GM23338 (cell line): Measurements from ENCODE around the gene PTF1A. TPM values are rescaled to one million over a fixed set of nuclear protein-coding genes. Genes with fewer than 3 reads are reported as not detected.

Experiments
- ATAC-seq: fragments of 200-7000 bp; cut with Tn5 transposase; 3 replicates; pipeline ENCODE4 v1.9.1; 2020
- DNase-seq: peaks from one replicate; pipeline ENCODE4 v3.0.0-alpha.2; 2015; ENCODE audit warnings: low spot score
- H2AFZ ChIP-seq: fragments of 200-600 bp; sonication (generic); 2 replicates; pipeline ENCODE4 v1.8.0; 2016; ENCODE audit warnings: antibody characterized with exemption, mild to moderate bottlenecking, moderate library complexity
- H3F3A ChIP-seq: fragments of 200-600 bp; sonication (generic); replicated peaks from 2 replicates; pipeline ENCODE4 v1.8.0; 2017; ENCODE audit warnings: antibody characterized with exemption, mixed run types, low read depth
- H3K27ac ChIP-seq: fragments of 200-600 bp; sonication (generic); 2 replicates; pipeline ENCODE4 v1.6.1; 2016; ENCODE audit warnings: low read depth
- H3K27me3 ChIP-seq: fragments of 200-600 bp; sonication (generic); 2 replicates; pipeline ENCODE4 v1.8.0; 2016; ENCODE audit warnings: mild to moderate bottlenecking, mixed run types, moderate library complexity; ENCODE audit not compliant: insufficient read depth
- H3K36me3 ChIP-seq: fragments of 200-600 bp; sonication (generic); 2 replicates; pipeline ENCODE4 v1.8.0; 2016; ENCODE audit warnings: mild to moderate bottlenecking; ENCODE audit not compliant: insufficient read depth
- H3K4me1 ChIP-seq: fragments of 200-600 bp; sonication (generic); 2 replicates; pipeline ENCODE4 v1.8.0; 2016; ENCODE audit warnings: mild to moderate bottlenecking, moderate library complexity; ENCODE audit not compliant: insufficient read depth
- H3K4me2 ChIP-seq: fragments of 200-600 bp; sonication (generic); 2 replicates; pipeline ENCODE4 v1.7.1; 2017; ENCODE audit warnings: mixed run types
- H3K4me3 ChIP-seq: fragments of 200-600 bp; sonication (generic); 2 replicates; pipeline ENCODE4 v1.6.1; 2016; ENCODE audit warnings: mixed run types
- H3K79me2 ChIP-seq: fragments of 200-600 bp; sonication (generic); replicated peaks from 2 replicates; pipeline ENCODE4 v1.8.0; 2017; ENCODE audit warnings: mild to moderate bottlenecking; ENCODE audit not compliant: insufficient read depth
- H3K9me2 ChIP-seq: fragments of 200-600 bp; sonication (generic); 2 replicates; pipeline ENCODE4 v1.8.0; 2017; ENCODE audit not compliant: insufficient read depth
- H4K20me1 ChIP-seq: fragments of 200-600 bp; sonication (generic); replicated peaks from 2 replicates; pipeline ENCODE4 v1.8.0; 2017; ENCODE audit warnings: mild to moderate bottlenecking; ENCODE audit not compliant: insufficient read depth
- H3K27ac Mint-ChIP-seq: 2 replicates; pipeline ENCODE4 v1.8.0; 2020; ENCODE audit warnings: inconsistent platforms, mild to moderate bottlenecking, moderate library complexity, mixed read lengths
- H3K27me3 Mint-ChIP-seq: 3 replicates; pipeline ENCODE4 v1.8.0; 2022; ENCODE audit warnings: low read depth, mild to moderate bottlenecking, moderate library complexity, mixed read lengths, inconsistent platforms; ENCODE audit not compliant: insufficient read depth, poor library complexity
- H3K36me3 Mint-ChIP-seq: 3 replicates; pipeline ENCODE4 v1.8.0; 2021; ENCODE audit warnings: low read depth, mild to moderate bottlenecking, inconsistent platforms, moderate library complexity, mixed read lengths
- H3K4me1 Mint-ChIP-seq: 3 replicates; pipeline ENCODE4 v1.8.0; 2020; ENCODE audit warnings: mild to moderate bottlenecking, inconsistent platforms, mixed read lengths
- H3K4me3 Mint-ChIP-seq: 3 replicates; pipeline ENCODE4 v1.8.0; 2021; ENCODE audit warnings: moderate library complexity, mild to moderate bottlenecking, inconsistent platforms, mixed read lengths
- H3K9me3 Mint-ChIP-seq: 3 replicates; pipeline ENCODE4 v1.8.0; 2020; ENCODE audit warnings: moderate library complexity, mild to moderate bottlenecking, inconsistent platforms, mixed read lengths
- ETS1 ChIP-seq: IDR thresholded peaks from 2 replicates; pipeline ENCODE4 v1.6.1; 2016; ENCODE audit warnings: antibody characterized with exemption
- JUNB ChIP-seq: IDR thresholded peaks from one replicate; pipeline ENCODE4 v1.6.1; 2016; ENCODE audit warnings: antibody characterized with exemption; ENCODE audit not compliant: unreplicated experiment
- REST ChIP-seq: IDR thresholded peaks from one replicate; pipeline ENCODE4 v1.6.1; 2018; ENCODE audit warnings: antibody characterized with exemption; ENCODE audit not compliant: unreplicated experiment
- ZNF114 ChIP-seq: fragments of 250-450 bp; sonication (Bioruptor Pico); IDR thresholded peaks from 2 replicates; pipeline ENCODE4 v1.5.0; 2020; ENCODE audit warnings: mild to moderate bottlenecking, moderate library complexity
- polyA plus RNA-seq: library from polyadenylated mRNA; unstranded; fragments of >200 nt; fragmentation: Nextera tagmentation; extraction: Ambion mirVana; gene quantifications from 2 replicates; pipeline ENCODE4 v1.2.1, GENCODE V29; 2016
- total RNA-seq: library from RNA; depleted of rRNA; stranded (reverse); fragments of >200 nt; shearing (Covaris generic); gene quantifications from 2 replicates; pipeline ENCODE4 v1.2.3, GENCODE V29; 2014
- TF ChIP-seq, protein P1 (sequence below): fragments of 250-450 bp; sonication (Bioruptor Pico); IDR thresholded peaks from 2 replicates; pipeline ENCODE4 v1.5.0; 2020; ENCODE audit warnings: mild to moderate bottlenecking, moderate library complexity

PTF1A gene
- total and polyA plus RNA-seq, 2 experiments from 2014 or later: not detected

- TF ChIP-seq, protein P1, sequence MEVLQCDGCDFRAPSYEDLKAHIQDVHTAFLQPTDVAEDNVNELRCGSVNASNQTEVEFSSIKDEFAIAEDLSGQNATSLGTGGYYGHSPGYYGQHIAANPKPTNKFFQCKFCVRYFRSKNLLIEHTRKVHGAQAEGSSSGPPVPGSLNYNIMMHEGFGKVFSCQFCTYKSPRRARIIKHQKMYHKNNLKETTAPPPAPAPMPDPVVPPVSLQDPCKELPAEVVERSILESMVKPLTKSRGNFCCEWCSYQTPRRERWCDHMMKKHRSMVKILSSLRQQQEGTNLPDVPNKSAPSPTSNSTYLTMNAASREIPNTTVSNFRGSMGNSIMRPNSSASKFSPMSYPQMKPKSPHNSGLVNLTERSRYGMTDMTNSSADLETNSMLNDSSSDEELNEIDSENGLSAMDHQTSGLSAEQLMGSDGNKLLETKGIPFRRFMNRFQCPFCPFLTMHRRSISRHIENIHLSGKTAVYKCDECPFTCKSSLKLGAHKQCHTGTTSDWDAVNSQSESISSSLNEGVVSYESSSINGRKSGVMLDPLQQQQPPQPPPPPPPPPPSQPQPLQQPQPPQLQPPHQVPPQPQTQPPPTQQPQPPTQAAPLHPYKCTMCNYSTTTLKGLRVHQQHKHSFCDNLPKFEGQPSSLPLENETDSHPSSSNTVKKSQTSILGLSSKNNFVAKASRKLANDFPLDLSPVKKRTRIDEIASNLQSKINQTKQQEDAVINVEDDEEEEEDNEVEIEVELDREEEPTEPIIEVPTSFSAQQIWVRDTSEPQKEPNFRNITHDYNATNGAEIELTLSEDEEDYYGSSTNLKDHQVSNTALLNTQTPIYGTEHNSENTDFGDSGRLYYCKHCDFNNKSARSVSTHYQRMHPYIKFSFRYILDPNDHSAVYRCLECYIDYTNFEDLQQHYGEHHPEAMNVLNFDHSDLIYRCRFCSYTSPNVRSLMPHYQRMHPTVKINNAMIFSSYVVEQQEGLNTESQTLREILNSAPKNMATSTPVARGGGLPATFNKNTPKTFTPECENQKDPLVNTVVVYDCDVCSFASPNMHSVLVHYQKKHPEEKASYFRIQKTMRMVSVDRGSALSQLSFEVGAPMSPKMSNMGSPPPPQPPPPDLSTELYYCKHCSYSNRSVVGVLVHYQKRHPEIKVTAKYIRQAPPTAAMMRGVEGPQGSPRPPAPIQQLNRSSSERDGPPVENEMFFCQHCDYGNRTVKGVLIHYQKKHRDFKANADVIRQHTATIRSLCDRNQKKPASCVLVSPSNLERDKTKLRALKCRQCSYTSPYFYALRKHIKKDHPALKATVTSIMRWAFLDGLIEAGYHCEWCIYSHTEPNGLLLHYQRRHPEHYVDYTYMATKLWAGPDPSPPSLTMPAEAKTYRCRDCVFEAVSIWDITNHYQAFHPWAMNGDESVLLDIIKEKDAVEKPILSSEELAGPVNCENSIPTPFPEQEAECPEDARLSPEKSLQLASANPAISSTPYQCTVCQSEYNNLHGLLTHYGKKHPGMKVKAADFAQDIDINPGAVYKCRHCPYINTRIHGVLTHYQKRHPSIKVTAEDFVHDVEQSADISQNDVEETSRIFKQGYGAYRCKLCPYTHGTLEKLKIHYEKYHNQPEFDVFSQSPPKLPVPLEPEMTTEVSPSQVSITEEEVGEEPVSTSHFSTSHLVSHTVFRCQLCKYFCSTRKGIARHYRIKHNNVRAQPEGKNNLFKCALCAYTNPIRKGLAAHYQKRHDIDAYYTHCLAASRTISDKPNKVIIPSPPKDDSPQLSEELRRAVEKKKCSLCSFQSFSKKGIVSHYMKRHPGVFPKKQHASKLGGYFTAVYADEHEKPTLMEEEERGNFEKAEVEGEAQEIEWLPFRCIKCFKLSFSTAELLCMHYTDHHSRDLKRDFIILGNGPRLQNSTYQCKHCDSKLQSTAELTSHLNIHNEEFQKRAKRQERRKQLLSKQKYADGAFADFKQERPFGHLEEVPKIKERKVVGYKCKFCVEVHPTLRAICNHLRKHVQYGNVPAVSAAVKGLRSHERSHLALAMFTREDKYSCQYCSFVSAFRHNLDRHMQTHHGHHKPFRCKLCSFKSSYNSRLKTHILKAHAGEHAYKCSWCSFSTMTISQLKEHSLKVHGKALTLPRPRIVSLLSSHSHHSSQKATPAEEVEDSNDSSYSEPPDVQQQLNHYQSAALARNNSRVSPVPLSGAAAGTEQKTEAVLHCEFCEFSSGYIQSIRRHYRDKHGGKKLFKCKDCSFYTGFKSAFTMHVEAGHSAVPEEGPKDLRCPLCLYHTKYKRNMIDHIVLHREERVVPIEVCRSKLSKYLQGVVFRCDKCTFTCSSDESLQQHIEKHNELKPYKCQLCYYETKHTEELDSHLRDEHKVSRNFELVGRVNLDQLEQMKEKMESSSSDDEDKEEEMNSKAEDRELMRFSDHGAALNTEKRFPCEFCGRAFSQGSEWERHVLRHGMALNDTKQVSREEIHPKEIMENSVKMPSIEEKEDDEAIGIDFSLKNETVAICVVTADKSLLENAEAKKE: no peak
- TF ChIP-seq ETS1: no peak
- TF ChIP-seq JUNB: no peak
Observed at GRCh38 chr10:23204773-23205172, 12.7 kb downstream of the PTF1A start (continued).

- H3K4me1 ChIP-seq: peaks cover 45% of the 10 kb centered on the region
- H3F3A ChIP-seq: 0 out of 2 replicates have a peak, but pooled peaks cover 12% of the 10 kb centered on the region
- H3K4me3 Mint-ChIP-seq: no peak overlapping the region
- no peak overlapping the region for H3K27ac ChIP-seq
- no peak overlapping the region for H3K4me3 ChIP-seq
- peaks cover 16% of the 10 kb centered on the region for H3K4me1 Mint-ChIP-seq
- no peak overlapping the region for H3K27ac Mint-ChIP-seq
- 0 out of 2 replicates have a peak, but pooled peaks cover 2% of the 10 kb centered on the region for H3K9me2 ChIP-seq
- peaks cover 67% of the 10 kb centered on the region for H3K27me3 ChIP-seq
- H3K27me3 Mint-ChIP-seq: peaks cover 40% of the 10 kb centered on the region
- ATAC-seq (no peak), DNase-seq (no peak)
- no peaks in the 10 kb centered on the region for H3K36me3 Mint-ChIP-seq
- peaks cover 18% of the 10 kb centered on the region for H4K20me1 ChIP-seq
- H3K4me2 ChIP-seq: no peak overlapping the region
- no peaks in the 10 kb centered on the region for H3K36me3 ChIP-seq
- H3K9me3 Mint-ChIP-seq: no peaks in the 10 kb centered on the region
- no peaks in the 10 kb centered on the region for H3K79me2 ChIP-seq
- no peak overlapping the region for H2AFZ ChIP-seq
- TF ChIP-seq REST (no peak), ZNF114 (CRISPR knock-in tag) (no peak)
Observed at GRCh38 chr10:23205972-23206642, 14.0 kb downstream of the PTF1A start.
